ES-I3 (cell line): ENCODE results near the gene LPA.
A peak's percentile ranks its signal among the peaks of the same experiment; 100 is the strongest.
"Not testable (repeated sequence)": the region's sequence is repeated elsewhere in the genome, so short reads cannot be mapped to it uniquely, and the experiment has no call there.

Experiments
- H3K36me3 ChIP-seq: 2 replicates; pipeline ENCODE4 v1.6.1; 2013; ENCODE audit warnings: mild to moderate bottlenecking, low read length, control low read depth, moderate library complexity; ENCODE audit not compliant: insufficient read depth
- H3K4me1 ChIP-seq: 2 replicates; pipeline ENCODE4 v1.6.1; 2013; ENCODE audit warnings: mild to moderate bottlenecking, control low read depth, low read length; ENCODE audit not compliant: insufficient read depth
- H3K9ac ChIP-seq: 2 replicates; pipeline ENCODE4 v1.6.1; 2013; ENCODE audit warnings: low read depth, mild to moderate bottlenecking, low read length, moderate library complexity
- H3K9me3 ChIP-seq: 2 replicates; pipeline ENCODE4 v1.6.1; 2013; ENCODE audit warnings: mild to moderate bottlenecking, low read length, moderate library complexity; ENCODE audit not compliant: control insufficient read depth, insufficient read depth

The LPA gene

GRCh38 chr6:160678744-160679401 lies 14.8 kb upstream of the LPA start:
- Histone ChIP-seq H3K4me1 (no peaks in the 10 kb centered on the region), H3K36me3 (no peaks in the 10 kb centered on the region), H3K9me3 (no peaks in the 10 kb centered on the region), H3K9ac (peak overlapping the region; percentile 27; the same call in 1 of the 2 replicates)

DNA sequence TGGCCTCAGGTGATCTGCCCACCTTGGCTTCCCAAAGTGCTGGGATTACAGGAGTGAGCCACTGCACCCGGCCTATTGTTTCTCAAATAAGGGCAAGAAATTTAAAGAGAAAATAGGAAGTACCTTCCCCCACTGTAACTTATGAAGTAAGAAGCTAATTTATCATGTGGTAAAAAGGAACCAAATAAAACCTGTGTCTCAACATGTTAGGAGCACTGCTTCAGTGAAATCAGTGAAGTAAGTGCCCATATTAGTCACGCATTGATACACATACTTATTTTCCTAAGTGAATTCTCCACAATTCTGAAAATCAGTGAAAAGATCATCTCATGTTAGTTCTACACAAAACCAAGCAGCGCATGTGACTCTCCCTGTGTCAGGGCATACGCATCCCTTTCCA lies 14.2 kb upstream of the LPA start:
- Histone ChIP-seq H3K4me1 (no peaks in the 10 kb centered on the region), H3K36me3 (no peaks in the 10 kb centered on the region), H3K9me3 (no peaks in the 10 kb centered on the region), H3K9ac (no peak overlapping the region)

DNA sequence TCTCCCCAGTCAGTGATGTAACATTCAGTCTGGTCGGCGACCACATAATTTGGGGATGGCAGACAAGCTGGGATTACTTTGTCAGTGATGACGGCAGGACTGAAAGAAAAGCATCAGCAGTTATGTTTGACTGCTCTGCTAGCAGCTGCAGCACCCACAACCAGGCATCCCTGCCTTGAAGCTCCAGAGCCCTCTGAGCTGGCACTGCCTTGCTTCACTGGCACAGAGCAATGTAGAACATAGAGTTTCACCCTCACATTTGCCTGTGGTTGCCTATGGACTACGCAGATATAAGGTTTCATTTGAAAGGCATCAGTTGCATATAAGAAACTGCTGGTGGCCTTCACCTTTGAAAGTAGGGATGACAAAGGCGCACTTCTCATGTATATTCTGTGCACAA lies 12.3 kb upstream of the LPA start:
- not testable (repeated sequence) for H3K4me1 ChIP-seq, H3K36me3 ChIP-seq, H3K9ac ChIP-seq, H3K9me3 ChIP-seq

GRCh38 chr6:160668589-160668988 lies 4.5 kb upstream of the LPA start:
- H3K9ac ChIP-seq: no peak overlapping the region
- H3K9me3 ChIP-seq: no peaks in the 10 kb centered on the region
- H3K4me1 ChIP-seq: no peaks in the 10 kb centered on the region
- H3K36me3 ChIP-seq: no peaks in the 10 kb centered on the region

- no peaks in the 10 kb centered on the region for H3K4me1 ChIP-seq
- H3K9me3 ChIP-seq: no peaks in the 10 kb centered on the region
- H3K36me3 ChIP-seq: no peaks in the 10 kb centered on the region
- H3K9ac ChIP-seq: no peak overlapping the region
Measured at GRCh38 chr6:160667639-160668481, 3.8 kb upstream of the LPA start.

GRCh38 chr6:160662842-160663241 lies 1.2 kb downstream of the LPA start:
- Histone ChIP-seq H3K4me1 (no peaks in the 10 kb centered on the region), H3K9me3 (no peaks in the 10 kb centered on the region), H3K36me3 (no peaks in the 10 kb centered on the region), H3K9ac (no peak overlapping the region)

DNA sequence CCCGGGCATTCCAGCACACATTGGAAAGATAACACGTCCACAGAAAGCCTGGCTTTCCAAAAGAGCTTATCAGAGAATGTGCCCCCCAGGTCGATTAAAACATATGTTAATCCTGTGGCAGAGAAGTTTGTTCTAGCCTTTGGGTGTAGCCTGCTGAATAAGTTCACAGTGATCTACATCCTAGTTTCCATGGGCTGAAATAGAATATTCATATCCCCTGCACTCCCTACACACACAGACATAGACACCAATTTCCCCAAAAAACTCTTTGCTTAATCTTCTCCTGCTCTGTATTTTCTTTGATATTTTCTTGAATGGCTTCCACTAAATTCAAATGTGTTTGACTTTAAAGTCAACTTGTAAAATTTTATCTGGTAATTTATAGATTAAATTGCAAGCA lies 1.6 kb downstream of the LPA start:
- no peaks in the 10 kb centered on the region for H3K9me3 ChIP-seq
- H3K36me3 ChIP-seq: no peaks in the 10 kb centered on the region
- no peaks in the 10 kb centered on the region for H3K4me1 ChIP-seq
- no peak overlapping the region for H3K9ac ChIP-seq

DNA sequence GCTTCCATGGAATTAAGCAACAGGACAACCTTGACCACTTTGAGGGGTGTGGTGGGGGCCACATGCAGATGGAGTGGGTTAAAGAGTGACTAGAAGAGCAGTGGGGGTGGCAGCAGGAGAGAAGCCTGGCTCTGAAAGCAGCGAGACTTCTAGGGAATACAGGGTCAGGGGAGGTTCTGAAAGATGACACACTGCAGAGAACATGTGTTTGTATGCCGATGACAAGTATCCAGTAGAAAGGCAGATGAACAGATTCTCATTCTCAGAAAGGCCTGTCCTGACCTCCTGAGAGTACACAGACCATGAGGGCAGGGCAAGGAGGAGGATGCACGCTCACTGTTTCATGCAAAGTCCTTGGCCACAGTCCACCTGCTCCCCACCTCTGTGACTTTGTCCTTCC lies 2.9 kb downstream of the LPA start:
- Histone ChIP-seq H3K36me3 (no peaks in the 10 kb centered on the region), H3K4me1 (no peaks in the 10 kb centered on the region), H3K9ac (no peak overlapping the region), H3K9me3 (no peaks in the 10 kb centered on the region)

- no peak overlapping the region for H3K9ac ChIP-seq
- H3K9me3 ChIP-seq: no peaks in the 10 kb centered on the region
- H3K36me3 ChIP-seq: no peaks in the 10 kb centered on the region
- H3K4me1 ChIP-seq: no peaks in the 10 kb centered on the region
Measured at GRCh38 chr6:160659562-160659961, 4.5 kb downstream of the LPA start.

DNA sequence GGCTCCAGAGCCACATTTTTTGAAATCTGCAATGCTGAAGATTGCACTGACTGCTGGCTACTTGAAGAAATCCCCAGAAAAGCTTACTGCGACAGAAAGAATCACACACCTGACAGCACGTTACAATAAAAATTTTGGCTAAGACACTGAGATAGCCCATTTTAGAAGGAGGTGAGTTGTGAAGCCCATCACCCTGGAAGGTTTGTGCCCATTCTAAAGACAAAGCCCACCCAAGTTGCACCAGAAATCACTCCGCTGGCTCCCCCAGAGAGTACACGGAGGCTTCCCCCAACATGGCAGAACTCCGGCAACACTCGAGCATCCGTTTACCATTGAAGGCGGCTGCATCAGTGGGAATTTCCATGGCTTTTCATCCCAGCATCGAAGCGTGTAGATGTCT lies 29.4 kb downstream of the LPA start:
- H3K9ac ChIP-seq: no peak overlapping the region
- H3K36me3 ChIP-seq: no peaks in the 10 kb centered on the region
- H3K4me1 ChIP-seq: no peaks in the 10 kb centered on the region
- H3K9me3 ChIP-seq: no peaks in the 10 kb centered on the region

DNA sequence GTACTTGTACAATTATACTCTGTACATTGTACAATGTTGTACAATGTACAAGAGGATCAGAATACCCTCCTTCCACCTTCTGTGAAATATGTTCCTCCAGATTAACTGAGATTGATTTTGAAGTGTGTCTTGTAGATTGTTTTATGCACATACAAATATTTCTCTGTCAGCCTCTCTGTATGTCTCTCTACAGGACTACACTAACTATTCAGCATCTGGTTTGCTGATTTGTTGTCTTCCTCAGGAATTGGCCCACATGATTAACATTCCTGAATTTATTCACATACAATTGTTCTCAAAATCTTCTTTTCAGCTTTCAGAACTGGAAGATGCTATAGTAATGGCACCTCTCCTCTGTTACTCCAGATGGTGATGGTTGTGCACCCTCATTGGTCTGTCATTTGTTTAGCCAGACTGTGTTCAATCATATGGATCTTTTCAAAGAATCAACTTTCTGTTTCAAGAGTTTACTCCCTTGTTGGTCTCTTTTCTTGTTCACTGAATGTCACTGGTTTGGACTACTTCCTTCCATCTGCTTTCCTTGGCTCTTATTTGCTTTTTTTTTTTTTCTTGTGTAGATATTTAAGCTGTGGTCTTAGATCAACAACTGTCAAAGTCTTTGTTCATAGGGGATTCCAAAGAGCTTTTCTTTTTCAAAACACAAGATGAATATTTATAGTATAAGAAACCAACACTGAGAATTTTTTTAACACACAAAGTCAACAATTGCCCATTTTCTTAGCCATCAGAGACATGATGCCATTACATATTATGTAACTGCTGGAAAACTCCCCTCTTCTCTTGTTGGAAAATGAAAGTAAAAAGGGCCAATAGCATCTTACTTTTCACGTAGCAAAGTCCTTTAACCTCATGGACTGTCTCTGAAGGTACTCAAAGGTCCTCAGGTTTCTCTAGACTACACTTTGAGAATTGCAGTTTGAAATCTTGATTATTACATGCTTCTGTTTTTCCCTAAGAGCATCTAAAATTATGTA lies 67.9 kb downstream of the LPA start:
- H3K9ac ChIP-seq: no peak overlapping the region
- no peaks in the 10 kb centered on the region for H3K36me3 ChIP-seq
- no peaks in the 10 kb centered on the region for H3K4me1 ChIP-seq
- H3K9me3 ChIP-seq: no peaks in the 10 kb centered on the region

GRCh38 chr6:160595297-160595696 lies 68.8 kb downstream of the LPA start:
- not testable (repeated sequence) for H3K36me3 ChIP-seq, H3K9me3 ChIP-seq, H3K9ac ChIP-seq, H3K4me1 ChIP-seq

DNA sequence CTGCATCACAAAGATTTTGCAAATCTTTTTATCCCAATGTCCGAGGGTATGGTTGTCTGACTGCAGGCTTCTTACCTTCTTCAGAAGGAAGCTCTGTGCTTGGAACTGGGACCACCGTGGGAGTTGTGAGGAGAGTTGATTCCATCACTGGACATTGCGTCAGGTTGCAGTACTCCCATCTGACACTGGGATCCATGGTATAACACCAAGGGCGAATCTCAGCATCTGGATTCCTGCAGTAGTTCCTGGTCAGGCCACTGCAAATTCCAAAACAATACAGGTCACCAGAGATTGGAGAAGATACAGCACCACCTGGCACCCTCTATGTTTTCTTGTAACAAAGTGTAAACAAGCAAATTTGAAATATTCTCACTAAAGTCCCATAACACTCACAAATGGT lies 77.7 kb downstream of the LPA start:
- H3K9ac ChIP-seq: no peak overlapping the region
- H3K4me1 ChIP-seq: no peaks in the 10 kb centered on the region
- no peaks in the 10 kb centered on the region for H3K36me3 ChIP-seq
- H3K9me3 ChIP-seq: no peaks in the 10 kb centered on the region

- H3K9ac ChIP-seq: no peak overlapping the region
- no peaks in the 10 kb centered on the region for H3K36me3 ChIP-seq
- H3K4me1 ChIP-seq: no peaks in the 10 kb centered on the region
- no peaks in the 10 kb centered on the region for H3K9me3 ChIP-seq
Measured at GRCh38 chr6:160583794-160584193, 80.3 kb downstream of the LPA start.
